Adipose tissue (tissue), 3 donors: Measurements from ENCODE around the gene SMAD6. TPM values are rescaled to one million over a fixed set of nuclear protein-coding genes. Genes with fewer than 3 reads are reported as not detected.

ENCODE experiments used
- H3K27ac ChIP-seq: one replicate; pipeline ENCODE4 v1.5.1; 2013; ENCODE audit warnings: low read depth, low read length
- WGBS, 3 donors: extraction: QIAGEN DNeasy Blood & Tissue Kit; methylation state at CpG; one replicate each; pipeline ENCODE4 v1.1.7; 2013; 5-methylcytosine and 5-hydroxymethylcytosine counted together
- polyA plus RNA-seq, 3 donors: library from polyadenylated mRNA; stranded (reverse); fragments of 200-250 nt; gene quantifications; one replicate each; pipeline ENCODE4 v1.2.3, GENCODE V29; 2013
- donor health status: healthy with polysubstance abuse.
- donor health status: Bipolar disorder and iron deficiency.
- donor health status: healthy.

The SMAD6 gene
- polyA plus RNA-seq, 3 donors = 3.6 to 23.0 (median 7.4) TPM

GRCh38 chr15:66789029-66790025 lies 87.3 kb downstream of the SMAD6 start:
- 73 to 77% (median 73%) methylated on average over 5 of the region's 5 CpGs for WGBS, 3 donors
- H3K27ac ChIP-seq = no peak overlapping the region

GRCh38 chr15:66795851-66796250 lies 93.8 kb downstream of the SMAD6 start:
- 94 to 97% (median 95%) methylated on average over 10 of the region's 10 CpGs for WGBS, 3 donors

GRCh38 chr15:66796343-66796742 lies 94.3 kb downstream of the SMAD6 start:
- WGBS, 3 donors = 93 to 100% (median 96%) methylated on average over 1 of the region's 1 CpG
- no peak overlapping the region for H3K27ac ChIP-seq

More at GRCh38 chr15:66795851-66796250, 93.8 kb downstream of the SMAD6 start:
- H3K27ac ChIP-seq = no peak overlapping the region

- WGBS, 3 donors = 69 to 82% (median 77%) methylated on average over 7 of the region's 7 CpGs
- H3K27ac ChIP-seq = no peak overlapping the region
Observed at GRCh38 chr15:66797921-66798320, 95.9 kb downstream of the SMAD6 start.

- WGBS, 3 donors = 84 to 90% (median 86%) methylated on average over 10 of the region's 10 CpGs
- H3K27ac ChIP-seq = no peak overlapping the region
Observed at GRCh38 chr15:66798426-66799061, 96.5 kb downstream of the SMAD6 start.

GRCh38 chr15:66799242-66799641 lies 97.2 kb downstream of the SMAD6 start:
- WGBS, 3 donors = 50 to 83% (median 70%) methylated on average over 4 of the region's 4 CpGs
- no peak overlapping the region for H3K27ac ChIP-seq

GRCh38 chr15:66800584-66801235 lies 98.7 kb downstream of the SMAD6 start:
- 78 to 91% (median 83%) methylated on average over 11 of the region's 11 CpGs for WGBS, 3 donors
- H3K27ac ChIP-seq = peak overlapping the region; percentile 7

GRCh38 chr15:66801266-66801665 lies 99.2 kb downstream of the SMAD6 start:
- no peak overlapping the region for H3K27ac ChIP-seq
- 69 to 76% (median 74%) methylated on average over 3 of the region's 3 CpGs for WGBS, 3 donors

GRCh38 chr15:66802025-66803001 lies 100.3 kb downstream of the SMAD6 start:
- WGBS, 3 donors = 59 to 79% (median 63%) methylated on average over 13 of the region's 13 CpGs
- peak overlapping the region; percentile 96 for H3K27ac ChIP-seq

GRCh38 chr15:66803182-66803729 lies 101.2 kb downstream of the SMAD6 start:
- H3K27ac ChIP-seq = peak overlapping the region; percentile 96
- WGBS, 3 donors = 24 to 30% (median 26%) methylated on average over 12 of the region's 12 CpGs

GRCh38 chr15:66803749-66804148 lies 101.7 kb downstream of the SMAD6 start:
- H3K27ac ChIP-seq = peak overlapping the region; percentile 19
- 79 to 83% (median 80%) methylated on average over 1 of the region's 1 CpG for WGBS, 3 donors

- H3K27ac ChIP-seq = no peak overlapping the region
Observed at GRCh38 chr15:66805202-66805885, 103.3 kb downstream of the SMAD6 start.

GRCh38 chr15:66808181-66808824 lies 106.3 kb downstream of the SMAD6 start:
- no peak overlapping the region for H3K27ac ChIP-seq
- WGBS, 3 donors = 94 to 96% (median 95%) methylated on average over 21 of the region's 21 CpGs

More at GRCh38 chr15:66805202-66805885, 103.3 kb downstream of the SMAD6 start:
- WGBS, 3 donors = 93 to 97% (median 94%) methylated on average over 3 of the region's 3 CpGs

- WGBS, 3 donors = 86 to 88% (median 86%) methylated on average over 4 of the region's 4 CpGs
- H3K27ac ChIP-seq = no peak overlapping the region
Observed at GRCh38 chr15:66809664-66810063, 107.6 kb downstream of the SMAD6 start.

- no peak overlapping the region for H3K27ac ChIP-seq
- WGBS, 3 donors = 58 to 62% (median 58%) methylated on average over 3 of the region's 3 CpGs
Observed at GRCh38 chr15:66815318-66815717, 113.3 kb downstream of the SMAD6 start.

GRCh38 chr15:66816201-66816600 lies 114.2 kb downstream of the SMAD6 start:
- no peak overlapping the region for H3K27ac ChIP-seq
- WGBS, 3 donors = 97 to 99% (median 98%) methylated on average over 3 of the region's 3 CpGs
